ENCODE data around the gene RBM17. TPM values are rescaled to one million over a fixed set of nuclear protein-coding genes. Genes with fewer than 3 reads are reported as not detected.

Gene RBM17
- polyA plus RNA-seq, 1 experiment, result 28.9 TPM

- peak; percentile 47 for DNase-seq (ENCODE audit: low read depth)
- H3K36me3 ChIP-seq (ENCODE audit: control insufficient read depth, insufficient read depth, low read length), result no peaks in the 10 kb centered on the region
- H3K4me3 ChIP-seq (ENCODE audit: low read depth, low read length), result no peak overlapping the region; the same call in 1 of the 2 replicates
- H3K27me3 ChIP-seq (ENCODE audit: control insufficient read depth, insufficient read depth, low read length), result no peaks in the 10 kb centered on the region; the same call in 1 of the 2 replicates
- POLR2A ChIA-PET, result interaction anchor here (0.6 to 1.0 kb wide), 2 partner anchors 42 to 66 kb away, joined by 3 to 4 read pairs; partner anchors contain the start of gene PFKFB3
- CTCF ChIA-PET, result interaction anchor here (0.8 to 2.9 kb wide), 16 partner anchors 8 to 273 kb away, joined by 3 to 14 read pairs (median 5); partner anchors contain the start of gene PFKFB3
- TF ChIP-seq CTCF (IDR thresholded peaks at IDR 0.05; ENCODE audit: insufficient read depth, low read depth, low read length), result peak; percentile 12; the same call in 1 of the 2 replicates
Measured at GRCh38 chr10:6136215-6137201, 47.7 kb downstream of the RBM17 start.

- no peak for DNase-seq (ENCODE audit: low read depth)
- no peak for TF ChIP-seq CTCF (IDR thresholded peaks at IDR 0.05; ENCODE audit: insufficient read depth, low read depth, low read length)
- Histone ChIP-seq H3K4me3 (ENCODE audit: low read depth, low read length) (no peak overlapping the region), H3K36me3 (ENCODE audit: control insufficient read depth, insufficient read depth, low read length) (no peaks in the 10 kb centered on the region), H3K27me3 (ENCODE audit: control insufficient read depth, insufficient read depth, low read length) (no peaks in the 10 kb centered on the region; the same call in 1 of the 2 replicates)
- ChIA-PET CTCF (interaction anchor here (1.5 to 2.4 kb wide), 2 partner anchors 64 to 263 kb away, joined by 5 to 9 read pairs; partner anchors contain the start of gene PFKFB3), POLR2A (no interaction called here)
Measured at GRCh38 chr10:6138456-6138855, 49.6 kb downstream of the RBM17 start.

- Histone ChIP-seq H3K27me3 (ENCODE audit: control insufficient read depth, insufficient read depth, low read length) (no peaks in the 10 kb centered on the region; the same call in 1 of the 2 replicates), H3K36me3 (ENCODE audit: control insufficient read depth, insufficient read depth, low read length) (no peaks in the 10 kb centered on the region), H3K4me3 (ENCODE audit: low read depth, low read length) (no peak overlapping the region)
- ChIA-PET POLR2A (no interaction called here), CTCF (interaction anchor here (1.0 to 2.4 kb wide), 2 partner anchors 12 to 262 kb away, joined by 3 to 9 read pairs; no protein-coding TSS in a partner anchor)
- no peak for TF ChIP-seq CTCF (IDR thresholded peaks at IDR 0.05; ENCODE audit: insufficient read depth, low read depth, low read length)
- no peak for DNase-seq (ENCODE audit: low read depth)
Measured at GRCh38 chr10:6139470-6139869, 50.6 kb downstream of the RBM17 start.

GRCh38 chr10:6140141-6140841 lies 51.5 kb downstream of the RBM17 start:
- ChIA-PET CTCF (interaction anchor here (0.5 to 2.4 kb wide), 2 partner anchors 53 to 261 kb away, joined by 3 to 9 read pairs; no protein-coding TSS in a partner anchor), POLR2A (no interaction called here)
- H3K36me3 ChIP-seq (ENCODE audit: control insufficient read depth, insufficient read depth, low read length), result no peaks in the 10 kb centered on the region
- H3K27me3 ChIP-seq (ENCODE audit: control insufficient read depth, insufficient read depth, low read length), result no peaks in the 10 kb centered on the region; the same call in 1 of the 2 replicates
- no peak for DNase-seq (ENCODE audit: low read depth)
- no peak for TF ChIP-seq CTCF (IDR thresholded peaks at IDR 0.05; ENCODE audit: insufficient read depth, low read depth, low read length)
- H3K4me3 ChIP-seq (ENCODE audit: low read depth, low read length), result no peak overlapping the region

All from BJ (cell line).